ENCODE results near the gene TRAPPC6A.

Gene TRAPPC6A

DNA sequence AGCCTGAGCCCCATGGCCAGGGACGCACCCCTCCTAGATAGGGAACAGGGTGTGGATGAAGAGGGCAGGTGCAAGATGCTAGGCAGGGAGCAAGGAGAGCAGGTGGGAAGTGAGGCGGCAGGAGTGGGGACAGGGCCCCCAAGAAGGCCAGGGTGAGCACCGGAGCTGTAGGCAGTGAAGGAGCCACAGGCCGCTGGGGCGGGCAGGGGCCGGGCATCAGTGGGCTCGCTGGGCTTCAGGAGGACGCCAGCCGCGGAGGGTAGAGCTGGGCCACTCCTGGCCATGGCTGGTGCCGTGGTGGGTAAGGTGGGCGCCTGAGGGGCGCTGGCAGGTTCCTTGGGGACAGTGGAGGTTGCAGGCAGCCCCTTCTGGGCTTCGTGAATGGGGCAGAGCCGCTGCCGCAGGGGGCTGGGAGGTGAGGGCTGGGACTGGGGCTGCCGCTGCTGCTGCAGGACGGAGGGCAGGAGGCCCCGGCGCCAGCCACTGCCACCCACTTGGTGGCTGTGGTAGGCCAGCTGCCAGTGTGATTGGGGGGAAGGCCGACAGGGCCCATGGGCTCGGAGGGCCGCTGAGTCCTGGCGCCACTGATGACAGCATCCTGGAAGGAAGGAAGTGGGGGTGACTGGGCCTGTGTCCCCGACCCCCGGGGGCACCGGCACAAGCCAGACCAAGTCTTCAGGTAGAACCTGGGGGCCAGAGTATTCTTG lies 19.4 kb downstream of the TRAPPC6A start:
- POLR2A ChIA-PET, result no interaction called here
- no peak overlapping the region for H3K4me3 ChIP-seq (ENCODE audit: low read depth, low read length)
- no peak for DNase-seq (ENCODE audit: low read depth, low spot score)
- CTCF ChIA-PET, result interaction anchor here (1.0 kb wide), 2 partner anchors 33 to 42 kb away, joined by 3 read pairs; no protein-coding TSS in a partner anchor
- TF ChIP-seq CTCF (IDR thresholded peaks at IDR 0.05; ENCODE audit: insufficient read depth, low read length, missing control alignments), result no peak

DNA sequence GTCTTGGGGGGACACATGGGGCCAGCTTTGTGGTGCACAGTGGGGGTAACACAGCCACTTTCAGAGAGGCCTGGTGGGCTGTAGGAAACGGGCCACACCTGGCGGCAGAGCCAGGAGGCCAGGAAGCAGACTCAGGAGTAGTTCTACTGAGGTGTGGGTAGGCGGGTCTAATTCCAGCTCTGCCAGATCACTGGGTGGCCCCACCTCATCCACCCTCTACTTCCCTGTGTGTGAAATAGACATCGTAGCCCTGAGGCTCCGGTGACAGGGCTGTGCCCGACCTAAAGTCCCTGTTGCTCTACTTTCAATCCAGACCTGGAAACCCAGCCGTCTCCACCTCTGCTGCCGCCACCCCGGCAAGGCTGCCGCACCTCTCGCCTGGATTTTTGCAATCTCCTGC lies 21.3 kb downstream of the TRAPPC6A start:
- ChIA-PET CTCF (no interaction called here), POLR2A (no interaction called here)
- no peak overlapping the region for H3K4me3 ChIP-seq (ENCODE audit: low read depth, low read length)
- TF ChIP-seq CTCF (IDR thresholded peaks at IDR 0.05; ENCODE audit: insufficient read depth, low read length, missing control alignments), result no peak
- no peak for DNase-seq (ENCODE audit: low read depth, low spot score)

DNA sequence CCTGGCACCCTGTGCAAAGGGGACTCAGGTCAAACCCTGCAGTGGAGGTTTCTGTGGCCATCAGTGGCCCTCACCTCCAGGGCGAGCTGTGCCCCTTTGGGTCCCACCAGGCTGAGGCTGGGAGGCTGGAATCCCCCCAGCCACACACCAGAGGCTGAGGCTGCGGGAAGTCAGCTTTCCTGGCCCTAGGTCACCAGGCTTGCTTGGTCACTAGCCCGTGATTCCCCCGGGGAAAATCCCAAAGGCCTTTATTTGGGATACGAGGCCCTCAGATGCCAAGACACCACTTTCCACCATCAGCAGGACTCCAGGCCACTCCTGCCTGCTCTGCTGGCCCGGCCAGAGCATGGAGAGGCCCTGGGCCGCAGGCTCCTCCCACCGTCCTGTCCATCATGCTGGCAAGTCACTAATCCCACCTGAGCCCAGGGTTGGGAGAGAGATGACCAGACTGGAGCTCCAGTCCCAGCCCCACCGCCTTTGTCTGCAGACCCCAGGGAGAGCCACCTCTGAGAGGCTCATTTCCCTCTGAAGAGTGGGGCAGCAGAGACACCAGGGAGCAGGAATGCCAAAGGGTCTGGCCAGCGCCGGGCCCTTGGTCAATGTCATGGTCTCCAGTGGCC lies 21.9 kb downstream of the TRAPPC6A start:
- DNase-seq (ENCODE audit: low read depth, low spot score), result no peak
- H3K4me3 ChIP-seq (ENCODE audit: low read depth, low read length), result no peak overlapping the region
- no peak for TF ChIP-seq CTCF (IDR thresholded peaks at IDR 0.05; ENCODE audit: insufficient read depth, low read length, missing control alignments)
- ChIA-PET CTCF (no interaction called here), POLR2A (no interaction called here)

DNA sequence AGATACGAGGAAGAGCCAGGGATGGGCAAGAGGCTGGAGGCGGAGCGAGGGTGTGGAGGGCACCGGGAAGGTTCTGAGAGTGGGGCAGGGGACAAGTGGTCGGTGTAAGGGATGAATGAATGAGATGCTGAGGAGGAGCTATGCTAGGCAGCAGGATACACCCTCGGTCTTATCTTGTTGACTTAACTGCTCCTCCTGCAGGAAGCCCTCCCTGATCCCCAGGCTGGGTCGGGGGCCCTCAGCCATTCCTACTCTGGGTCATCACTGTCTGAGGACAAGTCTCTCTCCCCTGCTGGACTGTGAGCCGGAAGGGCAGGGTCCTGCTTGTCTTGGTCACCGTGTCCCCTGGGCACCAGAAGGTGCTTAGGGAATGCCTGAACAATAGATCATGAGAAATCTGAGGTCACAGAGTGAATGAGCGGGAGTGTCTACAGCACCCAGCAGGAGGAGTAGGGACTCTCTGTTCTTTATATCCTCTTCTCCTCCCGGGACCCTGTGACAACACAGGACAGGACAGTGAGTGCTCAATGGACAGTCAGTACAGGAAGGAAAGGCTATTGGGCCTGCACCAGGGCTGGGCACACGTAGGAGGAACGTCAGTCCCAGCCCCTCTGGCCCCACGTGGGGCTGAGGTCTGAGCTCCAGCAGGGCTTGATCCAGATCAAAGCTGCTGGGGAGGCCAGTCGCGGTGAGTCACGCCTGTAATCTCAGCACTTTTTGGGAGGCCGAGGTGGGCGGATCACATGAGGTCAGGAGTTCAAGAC lies 23.8 kb downstream of the TRAPPC6A start:
- H3K4me3 ChIP-seq (ENCODE audit: low read depth, low read length), result no peak overlapping the region
- TF ChIP-seq CTCF (IDR thresholded peaks at IDR 0.05; ENCODE audit: insufficient read depth, low read length, missing control alignments), result no peak
- CTCF ChIA-PET, result interaction anchor here (0.7 to 2.8 kb wide), 6 partner anchors 8 to 185 kb away, joined by 3 to 17 read pairs (median 4); no protein-coding TSS in a partner anchor
- peak; percentile 4 for DNase-seq (ENCODE audit: low read depth, low spot score)
- POLR2A ChIA-PET, result interaction anchor here (2.4 kb wide), 1 partner anchor 24 kb away, joined by 10 read pairs; the partner anchor contains the start of genes BLOC1S3 and TRAPPC6A

- POLR2A ChIA-PET, result interaction anchor here (2.4 kb wide), 1 partner anchor 25 kb away, joined by 10 read pairs; the partner anchor contains the start of genes BLOC1S3 and TRAPPC6A
- no peak for TF ChIP-seq CTCF (IDR thresholded peaks at IDR 0.05; ENCODE audit: insufficient read depth, low read length, missing control alignments)
- CTCF ChIA-PET, result interaction anchor here (0.7 to 2.8 kb wide), 6 partner anchors 9 to 185 kb away, joined by 3 to 17 read pairs (median 4); no protein-coding TSS in a partner anchor
- peak overlapping the region; percentile 30 for H3K4me3 ChIP-seq (ENCODE audit: low read depth, low read length)
- DNase-seq (ENCODE audit: low read depth, low spot score), result no peak
Observed at GRCh38 chr19:45153339-45154063, 24.5 kb downstream of the TRAPPC6A start.
